NCI-H2107 (cell line): ENCODE results near the gene SIRT2.

Experiments
- DNase-seq: peaks from one replicate; lab custom pipeline; 2025; lab: John Stamatoyannopoulos, UW

The SIRT2 gene

DNA sequence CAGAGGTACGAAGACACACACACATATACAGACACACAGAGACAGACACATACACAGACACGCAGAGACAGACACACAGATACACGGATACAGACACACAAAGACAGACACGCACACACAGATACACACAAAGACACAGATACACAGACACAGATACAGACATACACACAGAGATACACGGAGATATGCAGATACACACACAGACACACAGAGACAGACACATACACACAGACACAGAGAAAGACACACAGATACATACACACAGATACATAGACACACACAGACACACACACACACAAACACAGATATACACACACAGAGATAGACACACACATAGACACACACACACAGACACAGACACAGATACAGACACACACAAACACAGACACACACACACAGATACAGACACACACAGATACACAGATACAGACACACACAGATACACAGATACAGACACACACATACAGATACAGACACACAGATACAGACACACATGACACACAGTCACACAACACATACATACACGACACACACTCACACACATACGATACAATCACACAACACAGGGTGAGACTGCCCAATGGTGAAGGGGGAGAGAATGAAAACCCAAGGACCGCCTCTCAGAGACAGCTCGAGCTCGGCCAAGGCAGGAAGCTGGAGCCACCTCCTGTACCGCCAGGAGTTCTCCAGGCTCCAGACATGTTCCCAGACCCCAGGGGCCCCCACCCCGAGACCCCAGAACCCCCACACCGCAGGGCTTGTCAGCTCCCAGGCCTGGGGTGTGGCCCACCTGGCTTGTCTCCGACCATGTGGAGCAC is 21.4 kb upstream of the SIRT2 start:
- DNase-seq: no peak

DNA sequence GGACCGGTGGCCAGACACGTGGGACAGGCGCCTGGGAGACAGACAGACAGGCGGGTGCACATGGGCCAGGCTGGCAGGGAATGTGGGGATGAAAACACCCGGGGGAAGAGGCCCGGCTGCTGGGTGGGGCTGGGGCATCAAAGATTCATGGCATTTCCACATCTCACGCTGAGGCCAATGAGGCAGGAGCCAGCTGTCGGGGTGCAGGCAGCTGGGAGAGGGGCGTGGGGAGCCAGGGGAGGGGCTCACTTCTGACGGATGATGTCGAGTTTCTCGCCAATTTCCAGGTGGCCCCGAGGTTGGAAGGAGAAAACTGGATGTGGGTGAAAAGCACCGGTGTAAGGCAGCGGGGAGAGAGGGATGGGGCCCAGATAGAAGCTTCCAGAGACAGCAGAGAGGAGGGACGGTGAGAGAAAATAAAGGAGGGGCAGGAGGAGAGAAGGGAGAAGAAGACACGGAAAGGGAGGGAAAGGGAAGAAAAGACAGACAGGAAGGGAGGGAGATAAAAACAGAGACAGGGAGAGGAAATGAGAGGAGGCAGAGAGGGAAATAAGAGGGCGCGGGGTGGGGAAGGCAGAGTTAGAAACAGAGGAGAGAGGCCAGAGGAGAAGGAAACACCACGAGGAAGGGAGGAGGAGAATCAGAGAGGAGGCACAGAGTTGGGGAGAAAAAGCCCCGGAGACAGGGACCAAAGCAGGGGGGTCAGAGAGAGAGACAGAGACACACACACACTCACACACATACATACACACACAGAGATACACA is 20.6 kb upstream of the SIRT2 start:
- no peak for DNase-seq

DNA sequence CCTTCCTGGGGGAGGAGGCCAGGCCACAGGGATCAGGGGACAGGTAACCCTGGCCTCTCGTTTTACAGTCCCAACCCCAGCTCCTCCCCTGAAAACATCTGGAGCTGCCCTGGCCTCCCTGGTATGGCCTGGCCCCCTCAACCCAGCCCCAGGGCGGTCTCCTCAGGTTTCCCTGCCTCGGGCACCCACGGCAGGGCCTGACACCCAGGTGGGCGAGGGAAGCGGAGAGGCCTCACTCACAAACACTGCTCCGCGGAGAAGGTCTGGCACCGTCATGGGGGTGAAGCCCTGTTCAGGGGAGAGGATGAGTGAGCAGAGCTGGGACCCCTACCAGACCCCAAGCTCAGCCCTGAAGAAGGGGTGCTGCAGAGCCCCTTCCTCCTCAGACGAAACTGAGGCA is 19.1 kb upstream of the SIRT2 start:
- no peak for DNase-seq

DNA sequence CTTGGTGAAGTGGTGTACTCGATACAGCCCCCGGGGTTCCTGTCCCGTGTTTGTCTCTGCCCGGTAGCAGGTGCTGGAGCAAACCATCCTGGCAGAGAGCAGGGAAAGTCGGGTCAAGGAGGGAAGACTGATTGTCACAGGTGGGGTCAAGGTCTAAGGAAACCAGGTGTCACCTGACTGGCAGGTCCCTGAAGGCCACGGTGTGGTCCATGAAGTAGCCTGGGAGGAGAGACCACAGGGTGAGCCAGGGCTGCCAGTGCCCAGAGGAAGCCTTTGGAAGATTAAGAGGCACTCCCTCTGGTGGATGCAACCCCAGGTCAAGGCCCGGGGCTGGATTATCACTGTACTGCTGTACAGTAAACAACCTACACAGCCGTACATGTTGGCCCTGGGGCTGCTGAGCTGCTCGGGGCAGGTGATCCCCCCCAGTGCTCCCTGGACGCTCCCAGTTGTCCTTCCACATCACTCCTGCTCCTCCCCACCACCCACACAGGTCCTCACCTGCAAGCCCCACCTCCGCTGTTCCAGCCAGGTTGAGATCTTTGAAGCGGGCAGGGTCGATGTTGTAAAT is 18.6 kb upstream of the SIRT2 start:
- DNase-seq: no peak

DNA sequence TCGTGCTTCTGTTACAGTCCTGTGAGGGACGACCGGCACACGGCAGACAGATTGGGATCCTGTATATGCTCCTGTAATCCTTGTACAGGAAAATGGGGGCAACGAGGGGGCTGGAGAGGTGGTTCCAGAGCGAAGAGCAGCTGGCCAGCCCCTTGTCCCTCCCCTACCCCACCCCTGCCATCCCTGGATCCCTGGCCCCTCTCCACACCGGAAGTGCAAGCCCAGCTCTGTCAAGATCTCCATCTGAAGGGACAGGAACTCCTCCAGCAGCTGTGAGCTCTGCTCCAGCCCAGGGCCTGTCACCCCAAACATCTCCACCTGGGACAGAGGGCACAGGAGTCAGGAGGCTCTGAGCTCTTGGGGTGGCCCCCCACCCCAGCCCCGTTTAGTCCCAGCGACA is 18.1 kb upstream of the SIRT2 start:
- no peak for DNase-seq

DNA sequence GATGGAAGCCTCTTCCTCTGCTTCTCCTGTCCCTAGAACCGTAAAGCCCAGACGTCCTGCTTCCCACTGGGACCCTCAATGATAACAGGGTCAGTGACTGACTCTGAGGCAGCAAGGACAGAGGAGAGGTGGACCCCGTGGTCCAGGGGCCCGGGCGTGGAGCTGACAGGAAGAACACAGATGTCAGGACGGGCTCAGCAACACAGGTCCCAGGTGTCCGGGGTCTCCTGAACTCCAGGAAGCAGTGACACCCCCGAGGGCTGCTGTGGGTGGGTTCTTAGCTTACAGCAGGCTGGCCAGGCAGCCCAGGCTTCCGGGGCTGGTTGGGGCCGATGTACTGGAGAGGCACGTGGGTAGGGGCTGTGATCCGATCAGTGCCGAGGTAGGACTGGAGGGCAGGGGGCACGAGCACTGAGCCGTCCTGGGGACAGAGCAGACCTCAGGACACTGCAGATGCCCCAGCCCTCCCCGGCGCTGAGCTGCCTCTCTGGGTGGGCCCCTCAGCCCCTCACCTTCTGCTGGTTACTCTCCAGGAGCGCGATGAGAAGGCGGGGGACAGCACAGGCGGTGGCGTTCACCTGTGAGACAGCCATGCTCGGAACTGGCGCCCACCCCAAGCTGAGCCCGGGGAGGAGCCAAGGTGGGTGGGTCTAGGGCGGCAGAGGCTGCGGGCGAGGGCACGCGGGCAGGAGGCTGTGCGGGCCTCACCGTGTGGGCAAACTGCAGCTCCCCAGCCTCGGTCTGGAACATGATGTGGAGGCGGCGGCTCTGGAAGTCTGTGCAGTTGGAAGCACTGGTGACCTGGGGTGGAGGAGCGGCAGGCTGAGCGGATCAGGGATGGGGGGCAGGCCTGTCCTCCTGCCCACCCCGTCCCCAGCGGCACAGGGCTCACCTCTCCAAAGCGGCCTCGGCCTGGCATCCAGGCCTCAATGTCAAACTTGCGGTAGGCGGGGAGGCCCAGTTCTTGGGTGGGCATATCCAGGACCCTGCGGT is 16.2 kb upstream of the SIRT2 start:
- no peak for DNase-seq

DNA sequence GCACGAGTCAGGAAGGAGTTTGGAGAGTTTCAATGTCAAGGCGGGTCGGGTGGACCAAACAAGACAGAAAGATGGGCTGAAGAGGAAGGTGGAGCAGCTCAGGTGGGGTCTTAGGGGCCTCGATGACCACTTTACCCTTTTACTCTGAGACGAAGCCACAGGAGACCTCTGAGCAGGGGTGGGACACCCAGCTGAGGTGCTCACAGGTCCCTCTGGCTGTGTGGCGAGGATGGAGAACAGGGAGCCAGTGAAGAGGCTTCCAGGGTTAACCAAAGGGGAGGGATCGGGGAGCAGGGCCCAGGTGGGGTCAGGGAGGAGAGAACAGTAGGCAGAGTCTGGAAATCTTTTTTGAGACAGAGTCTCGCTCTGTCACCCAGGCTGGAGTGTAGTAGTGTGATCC is 14.5 kb upstream of the SIRT2 start:
- DNase-seq: no peak

DNA sequence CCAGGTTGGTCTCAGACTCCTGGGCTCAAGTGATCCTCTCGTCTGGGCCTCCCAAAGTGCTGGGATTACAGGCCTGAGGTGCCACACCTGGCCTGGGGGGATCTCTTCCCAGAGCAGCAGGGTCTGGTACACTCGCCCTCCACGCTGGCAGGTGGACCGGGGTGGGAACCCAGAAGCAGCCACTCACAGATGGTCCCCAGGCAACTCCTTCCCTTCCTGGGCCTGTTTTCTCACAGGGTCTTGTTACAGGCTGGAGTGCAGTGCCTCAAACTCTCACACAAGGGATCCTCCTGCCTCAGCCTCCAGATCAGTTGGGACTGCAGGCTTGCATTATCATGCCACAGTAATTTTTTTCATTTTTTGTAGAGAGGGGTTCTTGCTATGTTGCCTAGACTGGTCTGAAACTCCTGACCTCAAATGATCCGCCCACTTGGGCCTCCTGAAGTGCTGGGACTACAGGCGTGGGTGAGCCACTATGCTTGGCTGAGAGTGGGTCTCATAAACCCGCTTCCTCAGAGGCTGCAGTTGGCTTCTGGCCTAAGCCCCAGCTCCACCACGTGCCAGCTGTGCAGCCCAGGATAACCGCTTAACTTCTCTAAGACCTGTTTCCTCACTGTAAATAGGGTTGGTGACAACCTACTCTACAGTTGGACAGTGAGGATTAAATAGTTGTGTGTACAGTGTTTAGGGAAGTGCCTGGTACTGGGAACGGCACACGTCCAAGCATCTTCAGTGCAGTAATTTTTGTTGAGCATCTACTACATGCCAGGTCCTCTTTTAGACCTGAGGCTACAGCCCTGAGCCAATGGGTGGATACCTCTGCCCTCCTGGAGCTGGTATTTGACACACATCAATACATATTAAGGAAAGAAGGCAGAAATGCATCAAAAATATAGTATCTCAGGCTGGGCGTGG is 13.4 kb upstream of the SIRT2 start:
- no peak for DNase-seq

DNA sequence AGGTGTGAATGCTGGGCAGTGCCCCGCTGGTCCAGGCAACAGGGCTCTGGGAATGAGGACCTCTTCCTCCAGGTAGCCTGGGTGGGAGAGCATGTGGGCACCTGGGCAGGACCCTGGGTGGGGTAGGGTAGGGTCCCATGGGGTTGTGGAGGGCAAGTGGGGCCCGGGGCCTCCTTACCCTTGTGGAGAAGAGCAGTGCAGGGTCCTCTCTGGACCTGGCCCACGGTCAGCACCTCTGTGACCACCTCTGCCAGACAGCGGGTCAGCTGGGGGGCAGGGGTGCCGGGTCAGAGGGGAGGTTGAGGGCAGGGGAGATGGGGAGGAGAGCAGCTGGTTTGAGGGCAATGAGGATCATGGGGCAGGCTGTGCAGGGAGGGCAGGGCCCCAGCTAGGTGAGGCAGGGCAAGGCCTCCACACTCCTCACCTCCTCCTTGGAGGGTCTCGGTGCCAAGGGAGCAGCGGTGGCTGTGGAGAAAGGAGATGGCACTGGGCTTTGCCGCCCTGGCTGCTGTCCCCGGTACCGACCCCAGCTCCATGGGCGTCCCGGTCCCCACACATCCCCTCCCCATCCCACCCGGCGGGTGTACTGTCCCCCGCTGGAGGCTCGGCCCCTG is 12.1 kb upstream of the SIRT2 start:
- no peak for DNase-seq

DNA sequence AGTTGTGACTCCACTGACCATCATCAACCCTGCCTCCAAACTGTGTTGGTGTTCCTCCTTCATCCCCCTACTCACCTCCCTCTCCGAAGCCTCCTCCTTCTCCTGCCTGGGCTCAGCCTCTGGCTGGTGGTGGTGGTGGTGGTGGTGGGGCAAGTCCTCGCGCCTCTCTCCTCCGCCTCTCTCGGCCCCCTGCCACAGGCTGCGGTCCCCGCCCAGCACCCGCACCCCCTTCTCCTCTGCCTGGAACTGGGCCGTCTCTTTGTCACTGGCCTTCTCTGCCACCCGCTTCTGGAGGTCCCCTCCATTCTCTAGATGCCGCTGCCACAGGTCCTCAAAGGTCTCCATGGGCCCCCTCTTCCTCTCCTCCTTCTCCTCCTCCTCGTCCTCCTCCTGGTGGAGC is 11.1 kb upstream of the SIRT2 start:
- DNase-seq: no peak

DNA sequence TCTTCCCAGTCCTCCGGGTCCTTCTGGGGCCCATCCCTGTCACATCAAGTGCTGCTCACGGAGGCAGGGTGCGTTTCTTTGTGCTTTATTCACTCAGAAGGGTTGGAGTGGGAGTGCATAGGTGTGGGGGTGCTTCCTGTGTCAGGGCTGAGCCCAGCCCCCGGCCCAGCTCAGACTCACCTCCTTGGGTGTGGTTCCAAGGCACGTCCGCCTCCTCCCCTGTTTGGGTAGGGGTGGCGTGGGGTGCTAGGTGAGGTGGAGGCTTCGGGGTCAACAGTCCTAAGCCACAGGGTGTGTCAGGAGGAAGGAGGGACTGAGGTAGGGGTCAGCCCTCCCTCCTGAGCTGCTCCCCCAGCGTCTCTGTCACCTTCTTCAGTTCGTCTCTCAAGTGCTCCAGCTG is 9.5 kb upstream of the SIRT2 start:
- DNase-seq: no peak

DNA sequence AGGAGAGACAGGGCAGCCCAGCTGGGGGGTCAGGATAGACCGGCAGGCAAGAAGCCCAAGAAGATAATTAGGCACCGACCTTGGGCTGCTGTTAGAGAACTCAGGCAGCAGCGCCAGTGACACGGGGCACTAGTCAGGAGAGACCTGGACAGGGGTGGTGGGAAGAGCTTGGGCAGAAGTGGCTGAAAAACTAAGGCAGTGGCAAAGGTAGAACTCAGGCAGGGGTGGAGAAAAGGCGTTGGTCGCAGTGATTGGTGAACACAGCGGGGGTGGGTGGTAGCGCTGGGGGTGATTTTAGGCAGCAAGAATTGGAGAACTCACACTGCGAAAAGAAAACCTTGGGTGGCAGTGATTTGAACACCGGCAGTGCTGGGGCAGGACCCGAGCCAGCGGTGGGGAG is 8.3 kb upstream of the SIRT2 start:
- DNase-seq: no peak

DNA sequence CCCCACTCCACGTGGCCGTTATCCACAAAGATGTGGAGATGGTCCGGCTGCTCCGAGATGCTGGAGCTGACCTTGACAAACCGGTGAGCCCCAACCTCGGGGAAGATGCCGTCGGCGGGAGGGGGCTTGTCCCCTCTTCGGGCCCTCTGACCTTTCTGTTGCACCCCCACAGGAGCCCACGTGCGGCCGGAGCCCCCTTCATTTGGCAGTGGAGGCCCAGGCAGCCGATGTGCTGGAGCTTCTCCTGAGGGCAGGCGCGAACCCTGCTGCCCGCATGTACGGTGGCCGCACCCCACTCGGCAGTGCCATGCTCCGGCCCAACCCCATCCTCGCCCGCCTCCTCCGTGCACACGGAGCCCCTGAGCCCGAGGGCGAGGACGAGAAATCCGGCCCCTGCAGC is 7.8 kb upstream of the SIRT2 start:
- no peak for DNase-seq

DNA sequence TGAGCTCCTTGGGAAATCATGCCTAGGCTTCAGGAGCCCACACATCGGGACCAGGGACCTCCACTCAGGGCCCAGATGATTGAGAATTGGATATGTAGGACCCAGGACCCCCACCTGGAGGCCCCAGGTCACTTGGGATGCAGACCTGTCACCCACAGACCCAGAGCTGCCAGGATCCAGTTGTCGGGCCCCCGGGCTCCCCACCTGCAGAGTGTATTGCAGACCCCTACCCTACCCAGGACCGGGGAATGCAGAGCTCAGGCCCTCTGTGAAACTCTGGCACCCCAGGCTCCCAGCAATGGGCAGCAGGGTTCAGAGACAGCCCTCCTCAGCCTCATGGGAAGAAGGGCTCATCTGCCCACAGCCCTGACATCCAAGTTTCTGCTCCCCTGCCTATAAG is 6.2 kb upstream of the SIRT2 start:
- no peak for DNase-seq

DNA sequence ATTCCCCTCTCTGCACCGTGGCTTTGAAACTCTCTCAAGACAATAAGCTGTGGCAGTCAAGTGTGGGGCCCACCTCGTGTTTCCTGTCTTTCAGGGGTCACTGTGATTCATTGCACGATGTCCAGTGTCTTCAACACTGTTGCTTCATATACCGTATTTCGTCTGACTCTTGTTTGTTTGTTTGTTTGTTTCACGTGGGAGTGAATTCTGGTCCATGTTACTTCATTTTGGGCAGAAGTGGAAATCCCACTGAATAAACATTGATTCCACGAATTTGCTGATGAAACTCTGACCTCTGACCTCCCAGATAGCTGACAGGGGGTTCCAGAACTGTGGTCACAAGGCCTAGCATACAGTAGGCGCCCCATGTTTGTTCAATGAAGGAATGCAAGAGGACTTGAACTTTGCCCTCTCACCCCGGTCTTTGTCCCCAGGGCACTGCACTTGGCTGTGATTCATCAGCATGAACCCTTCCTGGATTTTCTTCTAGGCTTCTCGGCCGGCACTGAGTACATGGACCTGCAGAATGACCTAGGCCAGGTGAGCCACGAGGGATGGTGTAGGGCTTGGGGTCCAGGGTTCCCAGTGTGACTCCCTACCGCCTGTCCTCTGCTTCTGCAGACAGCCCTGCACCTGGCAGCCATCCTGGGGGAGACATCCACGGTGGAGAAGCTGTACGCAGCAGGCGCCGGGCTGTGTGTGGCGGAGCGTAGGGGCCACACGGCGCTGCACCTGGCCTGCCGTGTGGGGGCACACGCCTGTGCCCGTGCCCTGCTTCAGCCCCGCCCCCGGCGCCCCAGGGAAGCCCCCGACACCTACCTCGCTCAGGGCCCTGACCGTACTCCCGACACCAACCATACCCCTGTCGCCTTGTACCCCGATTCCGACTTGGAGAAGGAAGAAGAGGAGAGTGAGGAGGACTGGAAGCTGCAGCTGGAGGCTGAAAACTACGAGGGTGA is 5.4 kb upstream of the SIRT2 start:
- DNase-seq: no peak

DNA sequence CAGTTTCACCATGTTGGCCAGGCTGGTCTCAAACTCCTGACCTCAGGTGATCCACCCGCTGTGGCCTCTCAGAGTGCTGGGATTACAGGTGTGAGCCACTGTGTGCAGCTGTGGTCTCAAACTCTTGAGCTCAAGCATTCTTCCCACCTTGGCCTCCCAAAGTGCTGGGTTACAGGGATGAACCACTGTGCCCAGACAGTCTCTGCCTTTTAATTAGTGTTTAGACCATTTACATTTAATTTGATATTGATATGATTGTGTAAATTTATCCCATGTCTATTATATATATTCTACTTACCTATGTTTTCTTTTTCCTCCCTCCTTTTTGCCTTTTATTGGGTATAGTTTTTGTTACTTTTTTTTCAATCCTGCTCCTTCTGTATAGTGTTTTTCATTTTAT is 2.3 kb upstream of the SIRT2 start:
- no peak for DNase-seq

DNA sequence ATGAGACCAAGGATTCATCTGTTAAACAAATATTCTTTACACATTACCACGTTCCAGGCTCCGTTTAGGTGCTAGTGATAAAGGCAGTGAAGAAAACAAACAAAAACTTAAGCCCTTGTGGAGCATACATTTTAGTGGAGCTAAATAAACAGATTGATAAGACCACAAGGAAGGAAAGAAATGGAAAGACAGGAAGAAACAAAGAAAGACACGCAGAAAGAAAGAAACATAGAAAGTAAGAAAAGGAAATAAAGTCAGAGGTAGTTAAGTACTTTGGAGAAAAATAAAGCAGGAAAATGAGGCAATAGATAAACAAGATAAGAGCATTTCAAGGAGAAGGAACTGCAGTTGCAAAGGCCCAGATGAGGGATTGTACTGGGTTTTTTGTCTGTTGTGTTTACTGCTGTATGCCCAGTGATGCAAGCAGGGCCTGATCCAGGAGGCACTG is 1.3 kb upstream of the SIRT2 start:
- no peak for DNase-seq

DNA sequence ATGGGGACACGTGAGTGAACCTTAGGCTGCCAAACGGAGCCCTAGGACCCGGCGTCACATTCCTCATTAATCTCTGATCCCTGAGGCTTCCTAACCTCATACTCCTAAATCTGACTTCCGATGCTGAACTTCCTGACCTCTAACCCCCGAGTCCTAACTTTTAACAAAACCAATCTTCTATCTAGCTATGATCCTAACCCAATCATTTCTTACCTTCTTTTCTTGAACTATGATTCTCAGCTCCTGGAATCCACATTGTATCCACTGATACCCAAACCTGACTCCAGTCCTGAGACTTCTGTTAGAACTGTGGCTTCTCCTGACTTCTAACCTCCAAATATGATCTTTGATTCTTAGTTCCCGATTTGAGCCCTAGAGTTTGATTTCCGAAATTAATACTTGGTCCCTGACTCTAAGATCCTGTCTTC is 798 bp upstream of the SIRT2 start:
- no peak for DNase-seq

DNA sequence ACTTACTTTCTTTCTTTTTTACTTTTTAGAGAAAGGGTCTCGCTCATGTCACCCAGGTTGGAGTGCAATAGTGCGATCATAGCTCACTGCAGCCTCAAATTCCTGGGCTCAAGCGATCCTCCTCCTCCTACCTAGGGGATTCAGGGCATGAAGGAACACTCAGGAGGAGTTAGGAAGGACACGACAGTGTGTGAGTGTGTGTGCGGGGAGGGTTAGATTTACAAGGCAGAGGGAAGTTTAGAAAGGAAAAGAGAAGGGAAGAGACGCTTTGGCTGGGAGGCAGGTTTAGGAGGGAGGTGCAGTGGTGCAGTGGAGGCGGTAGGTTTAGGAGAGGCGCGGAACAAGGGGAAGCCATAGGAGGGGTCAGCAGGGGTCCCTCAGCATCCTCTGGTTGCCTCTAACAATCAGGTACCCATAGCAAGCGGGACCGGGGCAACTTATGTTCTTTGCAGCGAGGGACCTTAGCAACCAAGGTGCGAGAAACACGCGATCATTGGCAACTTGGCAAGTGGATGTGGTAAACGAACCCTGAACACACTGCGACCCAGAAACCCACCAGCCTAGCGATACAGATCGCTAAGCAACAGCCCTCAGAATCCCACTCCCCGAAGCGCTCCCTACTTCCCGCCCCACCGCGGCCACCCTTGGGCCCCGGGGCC is 501 bp downstream of the SIRT2 start:
- DNase-seq: no peak
